IMR-90 (cell line): ENCODE results near the gene KMT2A. TPM values are rescaled to one million over a fixed set of nuclear protein-coding genes. Genes with fewer than 3 reads are reported as not detected.

ENCODE experiments used
- ATAC-seq: fragments of 200-7000 bp; cut with Tn5 transposase; 2 replicates; pipeline ENCODE4 v1.9.1; 2020; ENCODE audit warnings: low read depth, mild to moderate bottlenecking, moderate library complexity
- BruUV-seq: library from RNA; stranded (reverse); fragments of 400-500 nt; replicated peaks from 2 replicates; lab custom pipeline; 2021; lab: Mats Ljungman, UMichigan
- CTCF ChIA-PET: fragments of 300-600 bp; formaldehyde crosslinking; extraction: SDS; loops from one replicate; lab custom pipeline; 2021; ENCODE audit warnings: antibody characterized with exemption; lab: Yijun Ruan, JAX
- POLR2A ChIA-PET: fragments of 300-600 bp; sonication (Branson Sonifier 250); formaldehyde crosslinking; loops from one replicate; lab custom pipeline; 2022; ENCODE audit warnings: antibody characterized with exemption; ENCODE audit not compliant: unreplicated experiment; lab: Charles Lee
- DNase-seq: peaks from one replicate; pipeline ENCODE4 v3.0.0; 2013
- H2AFZ ChIP-seq: replicated peaks from 2 replicates; pipeline ENCODE3; 2013; ENCODE audit warnings: low read length, mild to moderate bottlenecking; ENCODE audit not compliant: poor library complexity
- H2AK5ac ChIP-seq: 2 replicates; pipeline ENCODE4 v1.6.1; 2013; ENCODE audit warnings: low read depth, low read length, inconsistent platforms
- H2AK9ac ChIP-seq: replicated peaks from 2 replicates; pipeline ENCODE3; 2013; ENCODE audit warnings: mild to moderate bottlenecking, low read depth, low read length, moderate library complexity; ENCODE audit not compliant: poor library complexity
- H2BK120ac ChIP-seq: 2 replicates; pipeline ENCODE4 v1.6.1; 2013; ENCODE audit warnings: low read depth, low read length, inconsistent platforms
- H2BK15ac ChIP-seq: 3 replicates; pipeline ENCODE4 v1.6.1; 2013; ENCODE audit warnings: low read depth, low read length, inconsistent platforms
- H2BK20ac ChIP-seq: 2 replicates; pipeline ENCODE4 v1.6.1; 2013; ENCODE audit warnings: low read depth, mild to moderate bottlenecking, inconsistent platforms, low read length, moderate library complexity
- H2BK5ac ChIP-seq: 2 replicates; pipeline ENCODE4 v1.6.1; 2013; ENCODE audit warnings: mild to moderate bottlenecking, low read depth, low read length, inconsistent platforms; ENCODE audit not compliant: poor library complexity, severe bottlenecking
- H3K14ac ChIP-seq: replicated peaks from 2 replicates; pipeline ENCODE4 v1.6.1; 2013; ENCODE audit warnings: low read depth, low read length, inconsistent platforms
- H3K18ac ChIP-seq: 2 replicates; pipeline ENCODE4 v1.6.1; 2013; ENCODE audit warnings: low read depth, low read length, control low read depth
- H3K23ac ChIP-seq: 2 replicates; pipeline ENCODE4 v1.6.1; 2013; ENCODE audit warnings: low read depth, low read length, inconsistent platforms
- H3K27ac ChIP-seq: 2 replicates; pipeline ENCODE4 v1.5.1; 2013; ENCODE audit warnings: mild to moderate bottlenecking, control low read depth, low read length; ENCODE audit not compliant: insufficient read depth
- H3K27me3 ChIP-seq: 2 replicates; pipeline ENCODE4 v1.6.1; 2013; ENCODE audit warnings: low read length; ENCODE audit not compliant: control insufficient read depth, insufficient read depth
- H3K36me3 ChIP-seq: 2 replicates; pipeline ENCODE4 v1.6.1; 2013; ENCODE audit warnings: low read length, mixed read lengths; ENCODE audit not compliant: control insufficient read depth, insufficient read depth
- H3K4ac ChIP-seq: 2 replicates; pipeline ENCODE4 v1.6.1; 2013; ENCODE audit warnings: low read depth, low read length, inconsistent platforms
- H3K4me1 ChIP-seq: 2 replicates; pipeline ENCODE4 v1.6.1; 2013; ENCODE audit warnings: low read length, mixed read lengths; ENCODE audit not compliant: control insufficient read depth, insufficient read depth
- H3K4me2 ChIP-seq: 2 replicates; pipeline ENCODE4 v1.6.1; 2013; ENCODE audit warnings: low read depth, mild to moderate bottlenecking, control low read depth, low read length, moderate library complexity
- H3K4me3 ChIP-seq: 2 replicates; pipeline ENCODE4 v1.5.1; 2013; ENCODE audit warnings: low read depth, mild to moderate bottlenecking, control low read depth, low read length, moderate library complexity; ENCODE audit not compliant: insufficient read depth
- H3K56ac ChIP-seq: 2 replicates; pipeline ENCODE4 v1.6.1; 2013; ENCODE audit warnings: low read length, inconsistent platforms; ENCODE audit not compliant: insufficient read depth; ENCODE audit errors: extremely low read depth
- H3K79me1 ChIP-seq, 2 experiments: 2 replicates each; pipeline ENCODE4 v1.6.1; 2013; ENCODE audit warnings: low read length in 2 of 2, inconsistent platforms in 1 of 2, low read depth in 1 of 2
- H3K9ac ChIP-seq: 2 replicates; pipeline ENCODE4 v1.6.1; 2013; ENCODE audit warnings: low read depth, low read length, control low read depth
- H3K9me1 ChIP-seq: 2 replicates; pipeline ENCODE4 v1.6.1; 2013; ENCODE audit warnings: low read length, inconsistent platforms; ENCODE audit not compliant: insufficient read depth
- H3K9me3 ChIP-seq: 2 replicates; pipeline ENCODE4 v1.6.1; 2013; ENCODE audit warnings: low read length; ENCODE audit not compliant: control insufficient read depth, insufficient read depth
- H4K20me1 ChIP-seq: 2 replicates; pipeline ENCODE4 v1.6.1; 2013; ENCODE audit warnings: low read length, inconsistent platforms; ENCODE audit not compliant: insufficient read depth
- H4K5ac ChIP-seq: 2 replicates; pipeline ENCODE4 v1.6.1; 2013; ENCODE audit warnings: mild to moderate bottlenecking, low read depth, low read length, control low read depth
- H4K8ac ChIP-seq, 2 experiments: 2 replicates each; pipeline ENCODE4 v1.6.1; 2013; ENCODE audit warnings: low read depth in 2 of 2, low read length in 2 of 2, control low read depth in 1 of 2, inconsistent platforms in 1 of 2
- H4K91ac ChIP-seq: 2 replicates; pipeline ENCODE4 v1.6.1; 2013; ENCODE audit warnings: low read depth, low read length, inconsistent platforms; ENCODE audit not compliant: insufficient read depth
- BHLHE40 ChIP-seq: fragments of 150-350 bp; IDR thresholded peaks from 2 replicates; pipeline ENCODE4 v1.6.1; 2016; ENCODE audit warnings: mild to moderate bottlenecking, low read depth, low read length
- CEBPB ChIP-seq: IDR thresholded peaks from 2 replicates; pipeline ENCODE4 v1.6.1; 2012; ENCODE audit warnings: low read depth, low read length, improper control_type of control experiment
- CHD1 ChIP-seq: IDR thresholded peaks from 2 replicates; pipeline ENCODE4 v1.6.1; 2012; ENCODE audit warnings: low read depth, low read length, improper control_type of control experiment
- FOS ChIP-seq: fragments of 150-350 bp; IDR thresholded peaks from 2 replicates; pipeline ENCODE4 v1.6.1; 2016; ENCODE audit warnings: low read depth, low read length
- MAFK ChIP-seq: IDR thresholded peaks from 2 replicates; pipeline ENCODE4 v1.6.1; 2012; ENCODE audit warnings: low read depth, low read length, improper control_type of control experiment
- MAZ ChIP-seq: IDR thresholded peaks from 2 replicates; pipeline ENCODE4 v1.6.1; 2012; ENCODE audit warnings: low read depth, mild to moderate bottlenecking, low read length, improper control_type of control experiment, moderate library complexity, borderline replicate concordance
- MXI1 ChIP-seq: IDR thresholded peaks from 2 replicates; pipeline ENCODE4 v1.6.1; 2012; ENCODE audit warnings: low read depth, mild to moderate bottlenecking, low read length, moderate library complexity, borderline replicate concordance
- NFE2L2 ChIP-seq: fragments of 150-350 bp; IDR thresholded peaks from 2 replicates; pipeline ENCODE4 v1.6.1; 2016; ENCODE audit warnings: low read depth, mild to moderate bottlenecking, low read length
- POLR2A ChIP-seq: IDR thresholded peaks from 2 replicates; pipeline ENCODE4 v1.6.1; 2012; ENCODE audit warnings: mild to moderate bottlenecking, low read depth, low read length
- RAD21 ChIP-seq: IDR thresholded peaks from 2 replicates; pipeline ENCODE4 v1.6.1; 2012; ENCODE audit warnings: low read length, improper control_type of control experiment
- RCOR1 ChIP-seq: IDR thresholded peaks from 2 replicates; pipeline ENCODE4 v1.6.1; 2012; ENCODE audit warnings: mild to moderate bottlenecking, low read length, improper control_type of control experiment; ENCODE audit not compliant: insufficient replicate concordance
- RFX5 ChIP-seq: IDR thresholded peaks from 2 replicates; pipeline ENCODE4 v1.8.0; 2012; ENCODE audit warnings: low read depth, mild to moderate bottlenecking, low read length, moderate library complexity
- SMC3 ChIP-seq: fragments of 150-350 bp; IDR thresholded peaks from 2 replicates; pipeline ENCODE4 v1.6.1; 2016; ENCODE audit warnings: low read depth, mild to moderate bottlenecking, antibody characterized with exemption, low read length, moderate library complexity
- WGBS, 2 experiments: methylation state at CpG; one replicate each; pipeline versions ENCODE4 v1.1.5 to v1.1.7; 2013; ENCODE audit warnings: missing lambda C conversion rate in 2 of 2; ENCODE audit not compliant: insufficient read length in 1 of 2; ENCODE audit errors: extremely low coverage in 2 of 2; 5-methylcytosine and 5-hydroxymethylcytosine counted together
- dilution Hi-C: fragments of 300-500 bp; cut with HindIII; formaldehyde crosslinking; loops from one replicate; pipeline ENCODE4 v1.14.3; 2018; ENCODE audit warnings: low sequenced_read_pairs; ENCODE audit not compliant: unreplicated experiment
- in situ Hi-C: fragments of 300-500 bp; cut with MboI; formaldehyde crosslinking; loops from 3 replicates; pipeline ENCODE4 v1.14.3; 2019; ENCODE audit warnings: low sequenced_read_pairs, inconsistent platforms, mixed read lengths
- intact Hi-C: fragments of 100-400 bp; cut with micrococcal nuclease; formaldehyde crosslinking; loops from 2 replicates; pipeline ENCODE4 v1.10.0; 2022
- polyA plus RNA-seq, 3 experiments: library from polyadenylated mRNA; depleted of rRNA; stranded (reverse); fragments of >200 nt; gene quantifications; 2 replicates each; pipeline ENCODE4 v1.2.3, GENCODE V29; 2012; ENCODE audit warnings: low replicate concordance in 1 of 3
- total RNA-seq: library from RNA; depleted of rRNA; stranded (reverse); fragments of >200 nt; gene quantifications from 2 replicates; pipeline ENCODE4 v1.2.3, GENCODE V29; 2012
- TF ChIP-seq, protein P1 (sequence below): conservative IDR thresholded peaks from 2 replicates; pipeline ENCODE4 v1.5.1; 2012; ENCODE audit warnings: mild to moderate bottlenecking, low read depth, low read length, improper control_type of control experiment
- TF ChIP-seq, protein P2 (sequence below): fragments of 150-350 bp; IDR thresholded peaks from 2 replicates; pipeline ENCODE4 v1.6.1; 2016; ENCODE audit warnings: low read depth, mild to moderate bottlenecking, low read length, moderate library complexity, borderline replicate concordance
- TF ChIP-seq, protein P3 (sequence below): fragments of 150-350 bp; IDR thresholded peaks from 2 replicates; pipeline ENCODE4 v1.6.1; 2017; ENCODE audit warnings: mild to moderate bottlenecking, antibody characterized with exemption, low read length, low read depth

The KMT2A gene
- total and polyA plus RNA-seq, 2 of the 4 experiments (the other 2 are of a cell fraction): 18.2 to 21.1 TPM

DNA sequence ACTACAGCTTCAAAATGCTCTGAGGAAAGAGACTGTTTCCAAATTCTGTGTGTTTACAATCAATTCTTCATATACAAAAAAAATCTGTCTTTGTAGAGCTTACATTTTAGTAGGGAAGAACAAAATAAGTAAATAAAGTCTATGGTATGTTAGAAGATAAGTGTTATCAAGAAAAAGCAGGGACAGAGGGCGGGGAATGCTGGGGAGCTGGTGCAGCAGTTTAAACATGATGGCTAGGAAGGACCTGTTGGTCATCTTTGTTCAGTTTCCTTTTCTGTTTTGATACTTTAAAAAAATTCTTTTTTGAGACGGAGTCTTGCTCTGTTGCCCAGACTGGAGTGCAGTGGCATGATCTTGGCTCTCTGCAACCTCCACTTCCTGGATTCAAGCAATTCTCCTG is 110.8 kb downstream of the KMT2A start:
- Histone ChIP-seq H3K18ac (no peak overlapping the region), H3K79me1 (no peaks in the 10 kb centered on the region), H3K4me1 (no peaks in the 10 kb centered on the region), H3K9me3 (no peaks in the 10 kb centered on the region), H3K27ac (no peak overlapping the region), H3K36me3 (peaks cover 26% of the 10 kb centered on the region), H4K91ac (no peak overlapping the region), H3K4me3 (no peak overlapping the region), H2AK9ac (no peak overlapping the region), H3K4me2 (no peak overlapping the region), H2BK15ac (no peak overlapping the region), H2BK120ac (no peak overlapping the region), H3K56ac (no peak overlapping the region), H3K14ac (no peak overlapping the region), H3K27me3 (no peaks in the 10 kb centered on the region), H4K5ac (no peak overlapping the region), H4K8ac (no peak overlapping the region), H4K20me1 (no peaks in the 10 kb centered on the region; the same call in 1 of the 2 replicates), H2BK5ac (no peak overlapping the region), H3K9me1 (peaks cover 3% of the 10 kb centered on the region; the same call in 1 of the 2 replicates), H3K4ac (no peak overlapping the region), H3K23ac (no peak overlapping the region), H2AK5ac (no peak overlapping the region), H2AFZ (no peak overlapping the region), H3K9ac (no peak overlapping the region), H2BK20ac (no peak overlapping the region)
- no TSS peak for BruUV-seq
- ATAC-seq (no peak), DNase-seq (no peak)
- ChIA-PET POLR2A (no interaction called here), CTCF (no interaction called here)
- dilution Hi-C loops (no loop called here), intact Hi-C loops (no loop called here), in situ Hi-C loops (no loop called here)
- TF ChIP-seq RAD21 (no peak), CEBPB (no peak), MAFK (no peak), NFE2L2 (no peak), RFX5 (no peak), BHLHE40 (no peak), CHD1 (no peak), MXI1 (no peak), POLR2A (no peak), SMC3 (no peak), MAZ (no peak), RCOR1 (no peak), FOS (no peak)
- TF ChIP-seq, protein P1, sequence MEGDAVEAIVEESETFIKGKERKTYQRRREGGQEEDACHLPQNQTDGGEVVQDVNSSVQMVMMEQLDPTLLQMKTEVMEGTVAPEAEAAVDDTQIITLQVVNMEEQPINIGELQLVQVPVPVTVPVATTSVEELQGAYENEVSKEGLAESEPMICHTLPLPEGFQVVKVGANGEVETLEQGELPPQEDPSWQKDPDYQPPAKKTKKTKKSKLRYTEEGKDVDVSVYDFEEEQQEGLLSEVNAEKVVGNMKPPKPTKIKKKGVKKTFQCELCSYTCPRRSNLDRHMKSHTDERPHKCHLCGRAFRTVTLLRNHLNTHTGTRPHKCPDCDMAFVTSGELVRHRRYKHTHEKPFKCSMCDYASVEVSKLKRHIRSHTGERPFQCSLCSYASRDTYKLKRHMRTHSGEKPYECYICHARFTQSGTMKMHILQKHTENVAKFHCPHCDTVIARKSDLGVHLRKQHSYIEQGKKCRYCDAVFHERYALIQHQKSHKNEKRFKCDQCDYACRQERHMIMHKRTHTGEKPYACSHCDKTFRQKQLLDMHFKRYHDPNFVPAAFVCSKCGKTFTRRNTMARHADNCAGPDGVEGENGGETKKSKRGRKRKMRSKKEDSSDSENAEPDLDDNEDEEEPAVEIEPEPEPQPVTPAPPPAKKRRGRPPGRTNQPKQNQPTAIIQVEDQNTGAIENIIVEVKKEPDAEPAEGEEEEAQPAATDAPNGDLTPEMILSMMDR: no peak
- TF ChIP-seq, protein P2, sequence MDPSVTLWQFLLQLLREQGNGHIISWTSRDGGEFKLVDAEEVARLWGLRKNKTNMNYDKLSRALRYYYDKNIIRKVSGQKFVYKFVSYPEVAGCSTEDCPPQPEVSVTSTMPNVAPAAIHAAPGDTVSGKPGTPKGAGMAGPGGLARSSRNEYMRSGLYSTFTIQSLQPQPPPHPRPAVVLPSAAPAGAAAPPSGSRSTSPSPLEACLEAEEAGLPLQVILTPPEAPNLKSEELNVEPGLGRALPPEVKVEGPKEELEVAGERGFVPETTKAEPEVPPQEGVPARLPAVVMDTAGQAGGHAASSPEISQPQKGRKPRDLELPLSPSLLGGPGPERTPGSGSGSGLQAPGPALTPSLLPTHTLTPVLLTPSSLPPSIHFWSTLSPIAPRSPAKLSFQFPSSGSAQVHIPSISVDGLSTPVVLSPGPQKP: no peak
- TF ChIP-seq, protein P3, sequence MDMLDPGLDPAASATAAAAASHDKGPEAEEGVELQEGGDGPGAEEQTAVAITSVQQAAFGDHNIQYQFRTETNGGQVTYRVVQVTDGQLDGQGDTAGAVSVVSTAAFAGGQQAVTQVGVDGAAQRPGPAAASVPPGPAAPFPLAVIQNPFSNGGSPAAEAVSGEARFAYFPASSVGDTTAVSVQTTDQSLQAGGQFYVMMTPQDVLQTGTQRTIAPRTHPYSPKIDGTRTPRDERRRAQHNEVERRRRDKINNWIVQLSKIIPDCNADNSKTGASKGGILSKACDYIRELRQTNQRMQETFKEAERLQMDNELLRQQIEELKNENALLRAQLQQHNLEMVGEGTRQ: no peak
- no CpG with 5 or more reads among the region's 2 CpGs for WGBS, 2 experiments
